ENCODE measurements around the gene TEX12. TPM values are rescaled to one million over a fixed set of nuclear protein-coding genes. Genes with fewer than 3 reads are reported as not detected.

The TEX12 gene
- total and polyA plus RNA-seq, 9 of the 15 experiments (the other 6 are each of a cell fraction or from before 2014, with no cell fraction given), result 0.10 to 2.3 (median 0.67) TPM; not detected in 1

DNA sequence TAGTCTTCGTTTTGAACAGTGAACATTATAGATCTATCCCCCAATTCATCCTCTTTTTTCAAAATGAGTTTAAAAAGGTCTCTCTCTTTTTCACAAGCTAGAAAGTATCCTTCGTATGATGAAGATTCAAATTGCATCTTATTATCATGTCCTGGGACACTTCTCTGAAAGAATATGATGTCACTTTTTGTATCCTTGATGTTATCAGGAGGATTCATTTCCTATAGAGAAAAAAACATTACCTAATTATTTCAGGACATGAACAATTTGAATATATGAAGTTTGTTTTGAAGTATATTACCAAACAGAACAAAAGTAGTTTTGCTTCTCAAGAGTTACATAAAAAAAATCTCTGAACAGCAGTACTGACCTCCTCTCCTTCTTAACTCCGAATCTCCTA is 23.6 kb upstream of the TEX12 start (continued):
- TF ChIP-seq NR2C2 (CRISPR knock-in tag; IDR thresholded peaks at IDR 0.05), result no peak
- TF ChIP-seq NR2C2 (tag; IDR thresholded peaks at IDR 0.05), result no peak
- TF ChIP-seq, protein P1, sequence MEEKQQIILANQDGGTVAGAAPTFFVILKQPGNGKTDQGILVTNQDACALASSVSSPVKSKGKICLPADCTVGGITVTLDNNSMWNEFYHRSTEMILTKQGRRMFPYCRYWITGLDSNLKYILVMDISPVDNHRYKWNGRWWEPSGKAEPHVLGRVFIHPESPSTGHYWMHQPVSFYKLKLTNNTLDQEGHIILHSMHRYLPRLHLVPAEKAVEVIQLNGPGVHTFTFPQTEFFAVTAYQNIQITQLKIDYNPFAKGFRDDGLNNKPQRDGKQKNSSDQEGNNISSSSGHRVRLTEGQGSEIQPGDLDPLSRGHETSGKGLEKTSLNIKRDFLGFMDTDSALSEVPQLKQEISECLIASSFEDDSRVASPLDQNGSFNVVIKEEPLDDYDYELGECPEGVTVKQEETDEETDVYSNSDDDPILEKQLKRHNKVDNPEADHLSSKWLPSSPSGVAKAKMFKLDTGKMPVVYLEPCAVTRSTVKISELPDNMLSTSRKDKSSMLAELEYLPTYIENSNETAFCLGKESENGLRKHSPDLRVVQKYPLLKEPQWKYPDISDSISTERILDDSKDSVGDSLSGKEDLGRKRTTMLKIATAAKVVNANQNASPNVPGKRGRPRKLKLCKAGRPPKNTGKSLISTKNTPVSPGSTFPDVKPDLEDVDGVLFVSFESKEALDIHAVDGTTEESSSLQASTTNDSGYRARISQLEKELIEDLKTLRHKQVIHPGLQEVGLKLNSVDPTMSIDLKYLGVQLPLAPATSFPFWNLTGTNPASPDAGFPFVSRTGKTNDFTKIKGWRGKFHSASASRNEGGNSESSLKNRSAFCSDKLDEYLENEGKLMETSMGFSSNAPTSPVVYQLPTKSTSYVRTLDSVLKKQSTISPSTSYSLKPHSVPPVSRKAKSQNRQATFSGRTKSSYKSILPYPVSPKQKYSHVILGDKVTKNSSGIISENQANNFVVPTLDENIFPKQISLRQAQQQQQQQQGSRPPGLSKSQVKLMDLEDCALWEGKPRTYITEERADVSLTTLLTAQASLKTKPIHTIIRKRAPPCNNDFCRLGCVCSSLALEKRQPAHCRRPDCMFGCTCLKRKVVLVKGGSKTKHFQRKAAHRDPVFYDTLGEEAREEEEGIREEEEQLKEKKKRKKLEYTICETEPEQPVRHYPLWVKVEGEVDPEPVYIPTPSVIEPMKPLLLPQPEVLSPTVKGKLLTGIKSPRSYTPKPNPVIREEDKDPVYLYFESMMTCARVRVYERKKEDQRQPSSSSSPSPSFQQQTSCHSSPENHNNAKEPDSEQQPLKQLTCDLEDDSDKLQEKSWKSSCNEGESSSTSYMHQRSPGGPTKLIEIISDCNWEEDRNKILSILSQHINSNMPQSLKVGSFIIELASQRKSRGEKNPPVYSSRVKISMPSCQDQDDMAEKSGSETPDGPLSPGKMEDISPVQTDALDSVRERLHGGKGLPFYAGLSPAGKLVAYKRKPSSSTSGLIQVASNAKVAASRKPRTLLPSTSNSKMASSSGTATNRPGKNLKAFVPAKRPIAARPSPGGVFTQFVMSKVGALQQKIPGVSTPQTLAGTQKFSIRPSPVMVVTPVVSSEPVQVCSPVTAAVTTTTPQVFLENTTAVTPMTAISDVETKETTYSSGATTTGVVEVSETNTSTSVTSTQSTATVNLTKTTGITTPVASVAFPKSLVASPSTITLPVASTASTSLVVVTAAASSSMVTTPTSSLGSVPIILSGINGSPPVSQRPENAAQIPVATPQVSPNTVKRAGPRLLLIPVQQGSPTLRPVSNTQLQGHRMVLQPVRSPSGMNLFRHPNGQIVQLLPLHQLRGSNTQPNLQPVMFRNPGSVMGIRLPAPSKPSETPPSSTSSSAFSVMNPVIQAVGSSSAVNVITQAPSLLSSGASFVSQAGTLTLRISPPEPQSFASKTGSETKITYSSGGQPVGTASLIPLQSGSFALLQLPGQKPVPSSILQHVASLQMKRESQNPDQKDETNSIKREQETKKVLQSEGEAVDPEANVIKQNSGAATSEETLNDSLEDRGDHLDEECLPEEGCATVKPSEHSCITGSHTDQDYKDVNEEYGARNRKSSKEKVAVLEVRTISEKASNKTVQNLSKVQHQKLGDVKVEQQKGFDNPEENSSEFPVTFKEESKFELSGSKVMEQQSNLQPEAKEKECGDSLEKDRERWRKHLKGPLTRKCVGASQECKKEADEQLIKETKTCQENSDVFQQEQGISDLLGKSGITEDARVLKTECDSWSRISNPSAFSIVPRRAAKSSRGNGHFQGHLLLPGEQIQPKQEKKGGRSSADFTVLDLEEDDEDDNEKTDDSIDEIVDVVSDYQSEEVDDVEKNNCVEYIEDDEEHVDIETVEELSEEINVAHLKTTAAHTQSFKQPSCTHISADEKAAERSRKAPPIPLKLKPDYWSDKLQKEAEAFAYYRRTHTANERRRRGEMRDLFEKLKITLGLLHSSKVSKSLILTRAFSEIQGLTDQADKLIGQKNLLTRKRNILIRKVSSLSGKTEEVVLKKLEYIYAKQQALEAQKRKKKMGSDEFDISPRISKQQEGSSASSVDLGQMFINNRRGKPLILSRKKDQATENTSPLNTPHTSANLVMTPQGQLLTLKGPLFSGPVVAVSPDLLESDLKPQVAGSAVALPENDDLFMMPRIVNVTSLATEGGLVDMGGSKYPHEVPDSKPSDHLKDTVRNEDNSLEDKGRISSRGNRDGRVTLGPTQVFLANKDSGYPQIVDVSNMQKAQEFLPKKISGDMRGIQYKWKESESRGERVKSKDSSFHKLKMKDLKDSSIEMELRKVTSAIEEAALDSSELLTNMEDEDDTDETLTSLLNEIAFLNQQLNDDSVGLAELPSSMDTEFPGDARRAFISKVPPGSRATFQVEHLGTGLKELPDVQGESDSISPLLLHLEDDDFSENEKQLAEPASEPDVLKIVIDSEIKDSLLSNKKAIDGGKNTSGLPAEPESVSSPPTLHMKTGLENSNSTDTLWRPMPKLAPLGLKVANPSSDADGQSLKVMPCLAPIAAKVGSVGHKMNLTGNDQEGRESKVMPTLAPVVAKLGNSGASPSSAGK (IDR thresholded peaks at IDR 0.05), result no peak
- no peak for TF ChIP-seq ZC3H11A (IDR thresholded peaks at IDR 0.05; ENCODE audit: low read depth, low read length)
- TF ChIP-seq DMBX1 (CRISPR knock-in tag; IDR thresholded peaks at IDR 0.05; ENCODE audit: borderline replicate concordance), result no peak
- TF ChIP-seq, protein P2, sequence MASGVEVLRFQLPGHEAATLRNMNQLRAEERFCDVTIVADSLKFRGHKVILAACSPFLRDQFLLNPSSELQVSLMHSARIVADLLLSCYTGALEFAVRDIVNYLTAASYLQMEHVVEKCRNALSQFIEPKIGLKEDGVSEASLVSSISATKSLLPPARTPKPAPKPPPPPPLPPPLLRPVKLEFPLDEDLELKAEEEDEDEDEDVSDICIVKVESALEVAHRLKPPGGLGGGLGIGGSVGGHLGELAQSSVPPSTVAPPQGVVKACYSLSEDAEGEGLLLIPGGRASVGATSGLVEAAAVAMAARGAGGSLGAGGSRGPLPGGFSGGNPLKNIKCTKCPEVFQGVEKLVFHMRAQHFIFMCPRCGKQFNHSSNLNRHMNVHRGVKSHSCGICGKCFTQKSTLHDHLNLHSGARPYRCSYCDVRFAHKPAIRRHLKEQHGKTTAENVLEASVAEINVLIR (CRISPR knock-in tag; IDR thresholded peaks at IDR 0.05), result no peak

Measured in K562 (cell line).